Measurements from ENCODE around the gene SMIM5.

SMIM5 gene

DNA sequence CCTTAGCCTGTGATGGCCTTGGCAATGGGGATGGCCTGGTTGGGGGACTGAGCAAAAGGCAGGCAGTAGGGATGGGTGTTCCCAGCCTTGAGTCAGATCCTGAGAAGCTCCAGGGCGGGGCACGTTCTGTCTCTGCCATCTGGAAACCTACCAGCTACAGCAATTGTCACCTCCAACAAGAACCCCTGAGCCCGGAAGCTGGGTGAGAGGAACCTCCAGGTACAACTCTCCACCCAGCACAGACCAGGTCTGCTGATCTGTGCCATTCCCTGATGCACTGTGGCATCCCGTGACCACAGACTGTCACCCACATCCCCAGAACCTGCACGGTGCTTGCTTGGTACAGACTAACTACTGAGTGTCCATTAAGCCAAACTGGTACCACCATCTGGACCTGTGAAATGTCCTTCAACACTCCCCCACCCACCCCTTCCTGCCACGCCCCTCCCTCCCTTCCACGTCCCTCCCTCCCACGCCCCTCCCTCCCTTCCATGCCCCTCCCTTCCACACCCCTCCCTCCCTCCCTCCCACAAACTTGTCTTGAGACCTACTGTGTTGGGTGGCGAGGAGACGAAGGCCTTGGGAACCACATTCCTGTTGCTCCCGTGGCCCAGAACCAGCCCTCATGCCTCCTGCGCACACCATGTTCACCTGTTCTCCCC is 29.1 kb upstream of the SMIM5 start:
- DNase-seq, result no peak

DNA sequence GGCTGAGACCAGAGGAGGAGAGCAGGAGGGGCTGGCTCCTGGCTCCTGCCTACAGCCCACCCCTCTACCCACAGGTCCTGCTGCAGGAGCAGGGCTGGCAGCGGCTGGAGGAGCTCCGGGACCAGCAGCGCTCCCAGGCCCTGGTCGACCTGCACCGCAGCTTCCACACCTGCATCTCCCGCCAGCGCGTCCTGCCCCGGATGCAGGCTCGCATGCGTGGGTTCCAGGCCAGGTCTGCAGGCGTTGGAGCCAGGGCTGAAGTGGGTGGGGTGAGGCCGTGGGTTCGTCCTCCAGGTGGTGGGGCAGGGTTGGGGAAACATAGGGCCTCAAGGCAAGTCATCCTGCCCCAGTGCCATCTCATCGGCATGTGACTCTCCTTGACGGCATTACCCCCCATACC is 27.4 kb upstream of the SMIM5 start:
- DNase-seq, result no peak

DNA sequence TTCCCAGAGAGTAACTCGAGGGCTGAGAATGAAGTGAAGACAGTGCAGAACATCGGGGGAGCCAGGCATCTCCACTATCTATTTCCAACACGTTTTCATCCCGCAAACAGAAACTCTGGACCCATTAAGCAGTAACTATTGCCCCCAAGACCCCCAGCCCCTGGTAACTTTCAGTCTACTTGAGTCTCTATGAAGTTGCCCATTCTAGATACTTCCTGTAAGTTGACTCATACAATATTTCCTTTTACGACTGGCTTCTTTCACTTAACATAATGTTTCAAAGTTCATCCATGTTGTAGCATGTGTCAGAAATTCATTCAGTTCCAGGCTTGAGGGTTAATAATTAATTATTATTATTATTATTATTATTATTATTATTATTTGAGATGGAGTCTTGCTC is 26.1 kb upstream of the SMIM5 start:
- no peak for DNase-seq

DNA sequence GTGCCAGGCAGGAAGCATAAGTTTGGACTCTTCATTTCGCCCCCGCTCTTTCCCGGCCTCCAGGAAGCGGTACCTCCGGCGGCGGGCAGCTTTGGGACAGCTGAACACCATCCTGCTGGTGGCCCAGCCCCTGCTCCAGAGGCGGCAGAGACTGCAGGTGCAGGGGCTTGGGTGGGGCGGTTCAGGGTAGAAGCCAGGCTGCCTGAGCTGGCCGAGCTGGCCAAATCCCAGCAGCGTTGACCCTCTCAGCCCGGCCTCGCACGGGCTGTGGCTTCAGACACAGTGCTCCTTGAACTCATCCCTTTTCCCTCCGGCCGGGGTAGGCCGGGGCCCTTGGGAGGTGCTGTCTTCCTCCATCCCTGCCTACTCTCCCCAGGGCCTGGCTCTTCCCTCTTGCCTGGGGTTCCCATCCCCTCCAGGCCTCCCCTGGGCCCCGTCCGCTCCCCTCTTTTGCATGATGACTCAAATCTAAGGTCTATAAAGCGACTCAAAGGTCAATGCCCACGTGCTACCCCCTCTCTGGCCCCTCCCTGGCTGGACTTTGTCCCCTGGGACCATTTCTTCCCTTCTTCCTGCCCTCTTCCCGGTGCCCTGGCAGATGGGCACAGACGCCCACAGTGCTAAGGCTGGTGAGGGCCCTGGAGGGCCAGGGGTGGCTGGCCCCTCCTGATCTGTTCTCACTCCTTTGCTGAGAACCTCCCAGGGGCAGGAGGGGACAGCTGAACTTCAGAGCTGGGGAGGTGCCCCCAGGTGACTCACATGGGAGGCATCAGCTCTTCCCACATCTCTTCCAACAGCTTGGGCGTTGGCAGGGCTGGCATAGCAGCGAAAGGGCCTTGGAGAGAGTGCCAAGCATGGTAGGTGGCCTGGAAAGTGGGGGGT is 22.9 kb upstream of the SMIM5 start:
- DNase-seq, result no peak

DNA sequence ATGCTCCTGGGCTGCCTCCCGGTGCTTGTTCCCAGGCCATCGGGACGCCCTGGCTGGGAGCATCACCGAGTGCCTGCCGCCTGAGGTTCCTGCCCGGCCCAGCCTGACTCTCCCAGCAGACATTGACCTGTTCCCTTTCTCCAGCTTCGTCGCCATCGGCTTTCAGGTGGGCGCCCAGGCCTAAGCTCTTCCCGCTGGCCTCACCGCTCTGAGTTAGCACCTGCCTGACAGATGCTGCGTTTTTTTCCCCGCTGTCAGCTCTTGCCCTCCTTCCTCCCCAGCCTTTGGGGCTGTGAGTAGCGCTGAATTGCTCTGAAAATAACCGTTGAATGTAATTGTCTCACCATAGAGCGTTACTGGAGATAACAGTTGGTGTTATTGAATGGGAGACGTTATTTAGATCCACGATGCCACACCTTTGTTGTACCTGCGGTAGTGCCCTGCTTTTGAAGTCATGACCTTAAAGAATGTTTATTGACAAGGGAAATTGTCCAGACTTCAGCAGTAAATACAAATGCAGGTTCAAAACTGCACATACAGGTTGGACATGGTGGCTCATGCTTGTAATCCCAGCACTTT is 21.3 kb upstream of the SMIM5 start:
- no peak for DNase-seq

DNA sequence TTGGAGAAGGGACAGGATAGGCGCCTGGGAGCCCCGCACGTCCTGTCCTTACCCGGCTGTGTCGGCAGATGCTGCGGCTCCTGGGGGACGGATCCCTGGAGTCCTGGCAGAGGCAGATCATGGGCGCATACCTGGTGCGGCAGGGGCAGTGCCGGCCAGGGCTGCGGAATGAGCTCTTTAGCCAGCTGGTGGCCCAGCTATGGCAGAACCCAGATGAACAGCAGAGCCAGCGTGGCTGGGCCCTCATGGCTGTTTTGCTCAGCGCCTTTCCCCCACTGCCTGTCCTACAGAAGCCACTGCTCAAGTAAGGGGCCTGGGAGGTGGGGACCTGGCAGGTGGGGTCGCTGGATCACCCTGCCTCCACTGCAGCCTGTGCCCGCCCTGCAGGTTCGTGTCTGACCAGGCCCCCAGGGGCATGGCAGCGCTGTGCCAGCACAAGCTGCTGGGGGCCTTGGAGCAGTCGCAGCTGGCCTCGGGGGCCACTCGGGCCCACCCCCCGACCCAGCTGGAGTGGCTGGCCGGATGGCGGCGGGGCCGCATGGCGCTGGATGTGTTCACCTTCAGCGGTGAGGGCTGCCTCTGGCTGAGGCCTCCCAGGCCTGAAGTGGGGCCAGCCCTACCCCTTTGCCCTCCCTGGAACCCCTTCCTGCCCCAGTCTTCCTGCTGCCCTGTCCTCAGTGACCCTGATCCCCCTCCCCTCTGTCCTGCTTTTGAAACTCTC is 20.2 kb upstream of the SMIM5 start:
- DNase-seq, result no peak

- DNase-seq, result no peak
Measured at GRCh38 chr17:75614006-75614405, 19.2 kb upstream of the SMIM5 start.

GRCh38 chr17:75614556-75615270 is 18.5 kb upstream of the SMIM5 start:
- no peak for DNase-seq

DNA sequence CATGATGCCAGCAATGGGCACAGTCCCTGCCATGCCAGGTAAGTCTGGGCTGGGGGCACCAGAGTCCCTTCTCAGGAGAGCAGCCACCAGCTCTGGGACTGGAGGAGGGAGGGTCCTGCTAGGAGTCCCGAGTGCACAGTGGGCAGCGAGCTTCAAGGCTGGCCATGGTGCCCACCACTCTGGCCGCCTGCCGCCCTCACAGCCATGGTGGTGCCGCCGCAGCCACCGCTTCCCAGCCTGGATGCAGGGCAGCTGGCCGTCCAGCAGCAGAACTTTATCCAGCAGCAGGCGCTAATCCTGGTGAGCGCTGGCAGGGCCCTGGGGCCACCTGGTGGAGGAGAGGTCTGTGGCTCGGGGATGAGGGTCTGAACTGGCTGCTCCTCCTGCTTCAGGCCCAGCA is 17.9 kb upstream of the SMIM5 start:
- no peak for DNase-seq

- no peak for DNase-seq
Measured at GRCh38 chr17:75616521-75617122, 16.6 kb upstream of the SMIM5 start.

DNA sequence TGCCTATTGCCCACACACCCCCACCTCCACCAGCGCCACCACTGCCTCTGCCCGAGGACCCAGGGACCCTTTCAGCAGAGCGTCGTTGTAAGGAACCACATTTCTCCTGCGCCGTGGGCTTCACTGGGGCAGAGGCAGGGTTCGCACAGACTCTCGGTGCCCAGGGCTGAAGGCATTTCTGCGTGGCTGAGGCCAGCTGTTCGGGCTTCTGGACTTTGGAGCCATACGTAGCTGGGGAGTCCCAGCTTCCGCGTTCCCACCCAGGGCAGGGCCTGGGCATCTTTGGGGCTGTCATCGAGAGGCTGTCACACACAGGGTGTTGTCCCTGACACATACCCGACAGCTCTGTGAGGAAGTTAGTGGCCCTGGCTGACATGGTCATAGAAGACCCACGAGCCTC is 16.0 kb upstream of the SMIM5 start:
- no peak for DNase-seq

- no peak for DNase-seq
Measured at GRCh38 chr17:75617675-75618074, 15.6 kb upstream of the SMIM5 start.

GRCh38 chr17:75619506-75620431 is 13.5 kb upstream of the SMIM5 start:
- DNase-seq, result no peak

- no peak for DNase-seq
Measured at GRCh38 chr17:75621489-75621888, 11.7 kb upstream of the SMIM5 start.

GRCh38 chr17:75622076-75622475 is 11.2 kb upstream of the SMIM5 start:
- DNase-seq, result no peak

- DNase-seq, result no peak
Measured at GRCh38 chr17:75622771-75623273, 10.4 kb upstream of the SMIM5 start.

DNA sequence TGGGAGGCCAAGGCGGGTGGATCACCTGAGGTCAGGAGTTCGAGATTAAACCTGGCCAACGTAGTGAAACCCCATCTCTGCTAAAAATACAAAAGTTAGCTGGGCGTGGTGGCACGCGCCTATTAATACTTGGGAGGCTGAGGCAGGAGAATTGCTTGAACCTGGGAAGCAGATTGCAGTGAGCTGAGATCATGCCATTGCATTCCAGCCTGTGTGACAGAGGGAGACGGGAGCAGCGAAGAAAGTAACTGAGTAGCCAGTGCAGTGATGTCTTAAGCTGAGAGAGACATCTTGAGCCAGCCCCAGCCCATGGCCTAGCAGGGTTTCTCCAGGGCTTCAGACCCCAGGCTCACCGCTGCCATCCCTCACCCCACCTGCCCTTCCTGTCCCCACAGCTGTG is 9.8 kb upstream of the SMIM5 start:
- DNase-seq, result no peak

- no peak for DNase-seq
Measured at GRCh38 chr17:75624021-75624420, 9.2 kb upstream of the SMIM5 start.

DNA sequence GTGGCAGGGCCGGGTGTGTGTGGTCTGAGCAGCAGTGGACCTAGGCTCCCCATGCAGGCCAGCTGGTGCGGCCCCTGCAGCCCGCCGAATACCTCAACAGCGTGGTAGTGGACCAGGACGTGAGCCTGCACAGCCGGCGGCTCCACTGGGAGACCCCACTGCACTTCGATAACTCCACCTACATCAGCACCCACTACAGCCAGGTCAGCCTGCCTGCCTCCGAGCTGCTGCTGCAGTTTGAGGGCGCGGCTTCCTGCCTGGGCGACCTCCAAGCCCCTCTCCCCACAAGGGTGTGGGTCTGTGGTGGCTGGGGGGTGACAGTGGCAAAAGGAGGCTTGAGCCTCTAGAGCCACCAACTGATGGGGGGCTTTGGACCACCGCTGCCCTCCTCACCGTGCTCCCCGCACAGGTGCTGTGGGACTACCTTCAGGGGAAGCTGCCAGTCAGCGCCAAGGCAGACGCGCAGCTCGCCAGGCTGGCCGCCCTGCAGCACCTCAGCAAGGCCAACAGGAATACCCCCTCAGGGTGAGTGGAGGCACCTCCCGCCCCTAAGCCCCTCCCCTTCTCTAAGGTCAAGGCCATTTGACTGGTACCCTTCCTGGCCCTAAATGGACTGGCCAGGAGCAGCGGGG is 8.4 kb upstream of the SMIM5 start:
- no peak for DNase-seq

- peak; percentile 14 for DNase-seq
Measured at GRCh38 chr17:75625813-75626486, 7.3 kb upstream of the SMIM5 start.

All from stimulated activated CD4-positive, alpha-beta T cell treated with anti-CD3 and anti-CD28 coated beads, Interleukin-4, amount 100 ng/mL, for 24 hours (primary cell).